CD4-positive, alpha-beta T cell treated with Interferon gamma for 1 hour (primary cell): ENCODE measurements around the gene YIF1A.
"Not testable (repeated sequence)": the region's sequence is repeated elsewhere in the genome, so short reads cannot be mapped to it uniquely, and the experiment has no call there.

Experiments
- DNase-seq: peaks from one replicate; pipeline ENCODE4 v3.0.0-alpha.2; 2020

YIF1A gene

DNA sequence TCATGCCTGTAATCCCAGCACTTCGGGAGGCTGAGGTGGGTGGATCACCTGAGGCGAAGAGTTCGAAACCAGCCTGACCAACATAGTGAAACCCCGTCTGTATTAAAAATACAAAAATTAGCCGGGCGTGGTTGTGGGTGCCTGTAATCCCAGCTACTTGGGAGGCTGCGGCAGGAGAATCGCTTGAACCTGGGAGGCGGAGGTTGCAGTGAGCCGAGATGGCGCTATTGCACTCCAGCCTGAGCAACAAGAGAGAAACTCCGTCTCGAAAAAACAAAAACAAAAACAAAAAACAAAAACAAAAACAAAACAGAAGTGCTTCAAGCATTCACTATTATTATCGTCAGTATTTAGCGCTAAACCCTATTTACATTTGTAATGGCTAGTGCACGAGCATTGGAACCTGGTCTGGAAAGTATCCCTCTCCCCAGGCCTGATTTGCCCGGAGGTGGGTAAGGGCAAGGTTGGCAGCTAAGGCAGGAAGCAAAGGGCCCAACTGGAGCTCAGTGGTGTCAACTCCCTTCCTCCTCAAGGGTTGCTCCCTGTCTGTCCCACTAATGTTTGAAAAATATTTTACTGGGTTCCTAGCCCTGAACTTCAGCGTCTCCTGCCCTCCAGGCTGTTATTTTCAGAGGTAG, 22.0 kb upstream of the YIF1A start:
- DNase-seq = not testable (repeated sequence)

DNA sequence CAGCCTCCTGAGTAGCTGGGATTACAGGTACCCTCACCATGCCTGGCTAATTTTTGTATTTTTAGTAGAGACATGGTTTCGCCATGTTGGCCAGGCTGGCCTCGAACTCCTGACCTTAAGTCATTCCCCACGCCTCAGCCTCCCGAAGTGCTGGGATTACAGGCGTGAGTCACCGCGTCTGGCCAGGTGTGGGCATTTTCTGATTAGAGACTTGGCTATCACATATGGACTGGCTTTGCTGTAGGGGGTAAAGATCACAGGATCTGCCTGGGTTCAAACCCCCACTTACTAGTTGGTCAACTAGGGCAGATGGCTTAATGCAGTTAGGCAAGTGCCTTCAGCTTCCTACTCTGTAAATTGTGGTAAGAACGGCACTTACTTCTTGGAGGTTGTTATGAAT, 21.4 kb upstream of the YIF1A start:
- no peak for DNase-seq

DNA sequence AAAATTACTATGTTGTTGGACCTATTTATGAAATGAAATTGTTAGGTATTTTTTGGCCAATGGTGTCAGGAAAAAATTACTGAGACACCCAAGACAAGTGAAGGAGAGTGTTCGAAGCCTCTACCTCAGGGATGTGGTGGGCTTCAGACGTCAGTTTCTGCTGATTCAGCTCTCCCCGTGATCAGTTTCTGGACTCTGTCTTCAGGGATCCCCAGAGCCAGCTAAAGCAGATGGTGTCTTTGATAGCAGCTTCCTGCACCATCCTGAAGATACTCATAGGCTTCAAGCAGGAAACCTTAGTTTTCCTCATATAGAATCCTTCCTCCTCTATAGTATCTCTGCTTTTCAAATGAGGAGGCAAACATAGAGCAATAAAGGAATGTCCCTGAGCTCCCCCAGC, 20.5 kb upstream of the YIF1A start:
- no peak for DNase-seq

DNA sequence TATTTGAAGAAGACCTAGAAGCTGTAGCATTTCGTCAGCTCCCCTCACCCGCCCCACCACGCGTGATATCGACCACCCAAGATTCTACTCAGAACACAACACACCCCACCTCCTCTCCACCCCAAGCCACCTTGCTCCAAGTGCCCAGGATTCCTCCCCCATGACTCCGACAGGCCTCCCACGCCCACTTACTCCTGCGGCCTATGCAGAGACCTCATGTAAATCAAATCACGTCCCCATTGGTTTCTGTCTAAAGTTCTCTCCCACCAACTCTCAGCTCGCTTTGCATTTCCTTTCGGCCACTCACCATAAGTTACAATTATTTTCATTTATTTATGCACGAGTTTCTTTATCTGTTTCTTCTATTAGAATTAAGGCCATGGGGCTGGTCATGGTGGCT, 13.7 kb upstream of the YIF1A start:
- no peak for DNase-seq

DNA sequence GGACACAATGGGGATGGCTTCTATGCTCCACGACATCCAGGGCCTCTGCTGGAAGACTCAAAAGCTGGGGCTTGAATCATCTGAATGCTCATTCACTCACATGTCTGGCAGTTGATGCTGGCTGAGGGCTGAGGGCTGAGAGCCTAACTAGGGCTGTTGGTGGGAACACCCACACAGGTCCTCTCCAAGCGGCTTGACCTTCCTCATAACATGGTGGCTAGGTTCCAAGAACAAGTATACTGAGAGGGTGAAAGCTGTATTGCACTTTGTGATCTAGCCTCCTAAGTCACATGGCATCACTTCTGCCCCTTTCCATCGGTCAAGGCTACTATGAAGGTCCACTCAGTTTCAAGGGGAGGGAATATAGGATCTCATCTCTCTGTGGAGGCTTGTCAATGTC, 10.2 kb upstream of the YIF1A start:
- DNase-seq = no peak

DNA sequence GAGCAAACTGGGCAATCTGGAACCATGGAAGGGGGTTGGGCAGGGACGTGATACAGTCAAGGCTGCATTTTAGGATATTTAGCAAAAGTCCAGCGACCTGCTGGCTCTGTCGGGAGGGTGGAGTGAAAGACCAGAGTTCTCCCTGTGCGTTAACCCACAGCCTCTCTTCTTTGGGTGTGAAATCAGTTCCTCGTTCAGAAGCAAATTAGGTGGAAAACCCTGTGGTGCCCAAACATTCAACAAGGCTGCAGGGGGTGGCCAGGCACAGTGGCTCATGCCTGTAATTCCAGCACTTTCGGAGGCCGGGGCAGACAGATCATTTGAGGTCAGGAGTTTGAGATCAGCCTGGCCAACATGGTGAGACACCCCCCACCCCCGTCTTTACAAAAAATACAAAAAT, 8.7 kb upstream of the YIF1A start:
- DNase-seq = no peak

DNA sequence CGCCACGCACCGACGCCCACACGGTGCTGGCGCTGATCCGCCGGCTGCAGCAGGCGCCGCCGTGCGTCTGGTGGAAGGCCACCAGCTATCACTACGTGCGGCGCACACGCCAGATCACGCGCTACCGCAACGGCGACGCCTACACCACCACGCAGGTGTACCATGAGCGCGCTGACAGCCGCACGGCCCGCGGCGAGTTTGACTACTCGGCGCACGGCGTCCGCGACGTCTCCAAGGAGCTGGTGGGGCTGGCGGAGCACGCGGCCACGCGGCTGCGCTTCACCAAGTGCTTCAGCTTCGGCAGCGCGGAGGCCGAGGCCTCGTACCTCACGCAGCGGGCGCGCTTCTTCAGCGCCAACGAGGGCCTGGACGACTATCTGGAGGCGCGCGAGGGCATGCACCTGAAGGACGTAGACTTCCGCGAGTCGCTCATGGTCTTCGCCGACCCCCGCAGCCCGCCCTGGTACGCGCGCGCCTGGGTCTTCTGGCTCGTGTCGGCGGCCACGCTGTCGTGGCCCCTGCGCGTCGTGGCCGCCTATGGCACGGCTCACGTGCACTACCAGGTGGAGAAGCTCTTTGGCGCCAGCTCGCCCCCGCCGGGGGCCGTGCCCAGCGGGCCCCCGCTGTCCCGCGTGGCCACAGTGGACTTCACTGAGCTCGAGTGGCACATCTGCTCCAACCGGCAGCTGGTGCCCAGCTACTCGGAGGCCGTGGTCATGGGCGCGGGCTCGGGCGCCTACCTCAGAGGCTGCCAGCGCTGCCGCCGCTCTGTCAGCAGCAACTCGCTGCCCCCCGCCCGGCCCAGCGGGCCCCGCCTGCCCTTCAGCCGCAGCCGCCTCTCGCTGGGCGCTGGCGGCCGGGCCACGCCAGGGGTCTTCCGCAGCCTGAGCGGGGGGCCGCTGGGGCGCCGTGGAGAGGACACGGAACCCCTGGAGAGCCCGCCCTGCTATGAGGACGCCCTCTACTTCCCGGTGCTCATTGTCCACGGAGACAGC, 6.0 kb upstream of the YIF1A start:
- no peak for DNase-seq

DNA sequence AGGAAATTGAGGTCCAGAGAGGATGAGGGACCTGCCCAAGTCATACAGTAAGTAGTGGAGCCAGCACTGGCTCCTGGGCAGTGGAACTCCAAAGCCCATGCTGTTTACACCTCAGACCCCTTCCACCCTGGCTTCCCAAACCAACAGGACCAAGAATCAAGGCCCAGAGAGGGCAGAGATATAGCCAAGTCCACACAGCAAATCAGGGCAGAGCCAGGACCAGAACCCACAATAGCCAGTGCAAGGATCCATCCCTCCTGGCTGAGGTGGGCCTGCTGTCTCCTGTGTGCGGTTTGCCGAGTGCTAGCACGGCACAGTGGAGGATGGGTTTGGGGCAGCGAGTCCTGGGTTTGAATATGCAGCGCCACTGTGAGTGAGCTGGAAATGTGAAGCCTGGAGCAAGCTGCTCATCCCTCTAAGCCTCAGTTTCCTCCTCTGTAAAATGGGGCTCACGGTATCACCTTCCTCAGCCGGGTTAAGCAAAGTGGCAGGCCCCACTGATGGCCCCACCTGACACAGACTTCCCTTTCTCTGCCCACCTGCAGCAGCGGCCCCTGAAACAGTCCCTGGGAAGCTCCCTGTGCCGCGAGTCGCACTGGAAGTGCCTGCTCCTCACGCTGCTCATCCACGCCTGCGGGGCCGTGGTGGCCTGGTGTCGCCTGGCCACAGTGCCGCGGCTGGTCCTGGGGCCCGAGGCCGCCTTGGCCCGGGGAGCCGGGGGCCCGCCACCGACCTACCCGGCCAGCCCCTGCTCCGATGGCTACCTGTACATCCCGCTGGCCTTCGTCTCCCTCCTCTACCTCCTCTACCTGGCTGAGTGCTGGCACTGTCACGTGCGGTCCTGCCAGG, 5.1 kb upstream of the YIF1A start:
- DNase-seq = no peak

DNA sequence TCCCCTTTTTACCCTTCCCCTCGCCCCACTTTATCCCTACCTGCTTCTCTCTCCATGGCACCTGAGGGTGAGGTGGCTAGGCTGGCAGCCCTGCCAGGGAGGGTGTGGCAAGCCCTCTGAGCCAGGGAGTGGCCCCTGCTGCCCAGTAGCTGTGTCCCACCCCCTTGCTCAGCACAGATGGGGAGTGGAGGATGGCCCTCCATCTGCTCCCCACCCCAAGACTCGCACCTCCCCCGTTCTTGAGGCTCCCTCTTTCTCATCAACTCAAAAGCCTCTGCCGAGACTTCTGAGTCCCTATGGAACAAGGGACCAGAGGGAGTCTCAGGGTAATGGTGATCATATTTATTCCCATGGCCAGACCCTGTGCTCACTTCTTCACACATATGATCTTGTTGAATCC, 4.4 kb upstream of the YIF1A start:
- no peak for DNase-seq

DNA sequence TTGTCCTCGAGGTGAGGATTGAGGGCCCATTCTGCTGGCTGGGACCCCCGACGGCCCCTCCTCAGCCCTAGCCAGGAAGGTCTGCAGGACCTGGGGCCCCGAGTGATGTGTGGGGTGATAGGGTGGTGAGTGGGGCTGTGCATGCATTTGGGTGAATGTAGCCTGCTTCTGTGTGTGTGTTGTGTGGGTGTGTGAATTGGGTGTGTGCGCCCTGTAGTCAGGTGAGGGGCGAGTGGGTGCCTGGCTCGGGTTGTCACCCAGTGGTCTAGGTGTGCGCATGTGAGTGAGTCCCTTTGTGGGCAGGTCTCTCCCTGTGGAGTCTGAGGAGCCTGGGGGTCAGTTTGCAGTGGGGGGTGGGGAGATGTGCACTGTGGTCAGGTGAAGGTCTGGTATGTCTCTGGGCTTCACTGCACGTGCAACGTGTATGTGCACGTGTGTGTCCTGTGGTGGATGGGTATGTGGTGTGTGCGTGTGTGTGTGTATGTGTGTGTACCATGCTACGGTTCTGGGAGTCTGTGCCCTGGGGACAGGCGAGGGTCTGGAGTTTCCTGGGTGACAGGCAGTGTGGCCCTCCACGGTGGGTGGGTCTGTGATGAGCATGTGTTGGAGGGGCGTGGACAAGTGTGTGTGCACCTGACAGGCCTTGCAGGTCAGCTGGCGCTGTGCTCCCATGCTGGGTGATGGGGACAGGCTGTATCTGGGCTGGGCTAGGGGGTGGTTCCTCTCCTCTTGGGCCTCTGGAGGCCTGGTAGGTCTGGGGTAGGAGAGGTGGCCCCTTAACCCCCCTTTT, 3.8 kb upstream of the YIF1A start:
- no peak for DNase-seq

DNA sequence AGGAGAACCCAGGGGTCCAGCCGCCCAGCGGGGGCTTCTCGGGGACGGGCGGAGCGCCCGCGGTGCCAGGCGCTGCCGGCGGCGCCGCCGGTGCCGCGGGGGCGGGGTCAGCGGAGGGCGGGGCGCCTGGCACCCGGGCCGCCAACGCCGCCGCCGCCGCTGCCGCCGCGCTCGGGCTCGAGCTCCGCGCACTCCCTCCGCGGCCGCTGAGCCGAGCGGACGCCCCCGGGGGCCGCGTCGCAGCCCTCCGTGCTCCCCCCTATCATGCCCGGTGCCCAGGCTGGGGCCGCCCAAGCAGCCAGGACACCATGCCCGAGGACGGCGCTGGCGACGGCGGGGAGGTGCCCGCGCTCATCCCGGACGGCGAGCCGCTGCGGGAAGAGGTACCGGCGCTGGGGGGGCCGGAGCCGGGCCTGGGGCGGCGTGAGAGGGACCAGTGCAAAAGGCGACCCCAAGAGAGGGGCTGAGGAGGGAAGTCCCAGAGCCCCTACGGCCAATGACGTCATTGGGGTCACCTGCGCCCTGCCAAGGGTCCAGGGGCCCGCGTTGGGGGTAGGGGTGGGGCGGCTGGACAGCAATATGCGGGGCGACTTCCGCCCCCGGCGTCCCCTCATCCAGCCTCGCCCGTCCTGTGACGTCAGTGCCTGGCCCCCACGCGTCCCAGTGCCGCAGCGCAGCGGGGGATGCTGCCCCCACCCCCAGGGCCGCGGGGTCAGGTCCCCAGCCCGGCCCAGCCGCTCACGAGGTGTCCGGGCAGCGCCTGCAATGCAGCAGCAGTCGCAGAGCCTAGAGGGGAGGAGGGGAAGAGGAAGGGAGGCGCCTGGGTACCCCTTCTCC, 3.0 kb upstream of the YIF1A start, which contains the start of gene TMEM151A:
TMEM151A (plus strand) TSS at position 189 of the 837 bp plus-strand sequence; CDS start at position 309, 120 bp downstream.
- DNase-seq = no peak

DNA sequence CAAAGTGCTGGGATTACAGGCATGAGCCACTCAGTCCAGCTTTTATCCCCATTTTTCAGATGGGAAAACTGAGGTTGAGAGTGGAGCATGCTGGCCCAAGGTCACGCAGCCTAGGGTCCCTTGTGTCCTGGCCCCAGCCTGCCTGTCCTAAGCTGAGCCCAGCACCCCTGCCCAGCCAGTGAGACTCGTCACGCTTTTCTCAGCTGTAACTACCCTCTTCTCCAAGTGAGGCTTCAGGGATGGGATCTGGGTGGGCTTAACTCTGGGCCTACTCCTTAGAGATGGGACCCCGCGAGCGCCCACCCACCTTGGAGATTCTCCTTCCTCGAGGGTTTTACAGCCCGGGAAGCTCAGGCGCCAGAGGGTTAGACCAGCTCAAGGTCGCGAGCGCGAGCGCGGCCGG, 2.4 kb upstream of the YIF1A start:
- no peak for DNase-seq

DNA sequence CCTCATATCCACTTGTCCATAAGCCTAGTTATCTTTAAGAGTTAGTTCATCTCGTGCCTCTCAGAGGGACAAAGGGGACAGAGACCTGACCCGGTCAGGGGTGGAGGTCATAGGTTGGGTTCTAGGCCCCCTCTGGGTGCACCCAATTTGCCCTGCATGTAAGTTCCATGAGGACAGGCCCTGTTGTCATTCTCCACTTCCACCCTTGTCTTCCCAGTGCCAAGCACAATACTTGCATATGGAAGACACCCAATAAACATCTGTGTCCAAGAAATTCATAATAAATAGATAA, 1.3 kb upstream of the YIF1A start:
- DNase-seq = no peak

DNA sequence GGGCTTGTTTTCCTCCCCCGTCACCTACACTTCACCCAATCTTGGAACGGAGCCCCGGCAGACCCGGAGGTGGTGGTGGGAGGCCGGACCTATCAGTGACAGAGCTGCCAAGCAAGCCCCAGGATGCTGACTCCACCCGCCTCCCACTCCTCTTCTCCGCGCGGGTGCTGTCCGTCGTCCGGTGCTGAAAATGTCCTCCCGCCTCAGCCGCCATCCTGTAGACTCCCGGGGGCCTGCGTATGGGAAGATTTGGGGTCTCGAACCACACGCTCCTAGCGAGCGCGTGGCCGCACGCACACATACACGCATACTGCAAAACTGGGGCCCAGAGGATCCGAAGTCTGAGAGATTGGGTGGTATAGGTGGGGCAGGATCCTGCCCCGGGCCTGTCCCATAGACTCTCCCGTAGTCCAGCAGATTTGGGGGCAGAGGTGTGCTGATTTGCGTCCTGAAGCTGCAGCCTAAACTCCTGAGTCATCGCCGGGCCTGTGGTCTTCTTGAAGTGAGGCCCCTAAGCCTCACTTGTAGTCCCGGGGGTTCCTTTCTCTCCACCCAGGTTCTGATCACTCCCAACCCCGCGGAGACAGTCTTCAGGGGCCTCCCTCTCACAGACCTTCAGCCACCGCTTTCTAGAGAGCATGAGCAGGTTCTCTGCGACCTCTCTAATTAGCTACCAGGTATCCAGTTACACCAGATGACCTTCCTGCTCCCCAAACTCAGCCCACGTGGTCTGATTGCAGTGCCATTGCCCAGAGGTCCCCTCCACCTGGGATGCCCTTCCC, 796 bp upstream of the YIF1A start:
- DNase-seq = no peak

DNA sequence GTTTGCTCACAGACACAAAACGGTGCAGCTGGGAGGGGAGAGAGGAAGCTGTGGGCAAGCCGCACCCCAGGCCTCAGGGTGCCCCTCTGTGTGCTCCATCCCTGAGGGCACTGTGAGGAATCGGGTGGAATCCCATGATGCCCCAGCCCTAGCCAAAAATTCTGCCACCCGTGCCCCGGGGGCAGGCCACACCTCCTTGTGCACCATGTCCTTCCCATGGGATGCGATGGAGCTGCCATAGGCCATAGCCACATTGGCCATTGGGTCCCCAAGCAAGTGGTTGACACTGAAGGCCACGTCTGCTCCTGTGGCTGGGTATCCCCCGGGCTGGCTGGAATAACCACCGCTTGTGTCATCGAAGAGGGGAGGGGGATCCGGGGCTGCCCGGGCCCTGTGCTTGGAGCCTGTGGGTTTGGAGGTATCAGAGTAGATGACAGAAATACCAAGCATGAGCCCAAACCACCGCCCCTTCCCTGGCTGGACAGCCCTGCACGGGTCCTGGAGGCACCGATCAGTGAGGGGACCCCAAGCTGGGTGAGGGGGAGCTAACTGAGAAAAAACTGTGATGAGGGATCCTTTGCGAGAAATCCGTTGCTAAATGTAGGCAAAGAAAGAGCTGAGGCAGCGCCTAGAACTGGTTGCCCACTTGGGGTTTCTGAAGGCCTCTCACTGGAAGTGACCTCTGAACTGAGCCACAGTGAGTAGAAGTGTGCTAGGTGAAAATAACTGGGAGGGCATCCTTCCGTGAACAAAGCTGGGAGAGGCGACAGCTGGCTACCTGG, 863 bp downstream of the YIF1A start:
- DNase-seq = no peak

DNA sequence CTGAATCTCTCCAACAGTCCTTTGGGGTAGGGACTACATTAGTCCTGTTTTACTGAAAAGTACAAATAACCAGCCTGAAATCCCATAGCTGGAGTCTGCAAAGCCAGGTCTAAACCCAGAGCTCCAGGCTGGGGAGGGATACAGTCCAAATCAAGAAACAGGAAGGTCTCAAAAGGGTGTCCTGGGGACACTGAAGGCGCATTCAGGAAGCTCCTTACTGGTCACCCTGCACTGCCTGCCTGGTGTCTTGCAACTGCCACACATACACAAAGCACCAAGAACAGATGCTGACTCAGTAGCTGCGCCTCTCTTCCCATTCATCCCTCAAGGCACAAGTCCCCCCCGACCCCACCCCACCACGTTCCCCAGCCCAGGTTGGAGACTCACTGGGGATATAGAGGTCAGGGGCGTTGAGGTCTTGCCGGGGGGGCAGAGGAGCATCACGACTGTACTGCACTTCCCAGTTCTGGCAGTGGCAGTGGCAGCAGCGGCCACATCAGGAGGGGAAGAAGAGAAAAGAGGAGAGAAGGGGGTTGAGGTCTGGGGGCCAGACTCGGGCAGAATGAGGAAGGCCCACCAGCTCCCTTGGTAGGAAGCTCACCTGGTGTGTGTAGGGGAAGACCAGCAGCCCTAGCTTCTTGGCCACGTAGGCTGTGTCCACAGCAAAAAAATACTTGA, 1.6 kb downstream of the YIF1A start:
- no peak for DNase-seq

DNA sequence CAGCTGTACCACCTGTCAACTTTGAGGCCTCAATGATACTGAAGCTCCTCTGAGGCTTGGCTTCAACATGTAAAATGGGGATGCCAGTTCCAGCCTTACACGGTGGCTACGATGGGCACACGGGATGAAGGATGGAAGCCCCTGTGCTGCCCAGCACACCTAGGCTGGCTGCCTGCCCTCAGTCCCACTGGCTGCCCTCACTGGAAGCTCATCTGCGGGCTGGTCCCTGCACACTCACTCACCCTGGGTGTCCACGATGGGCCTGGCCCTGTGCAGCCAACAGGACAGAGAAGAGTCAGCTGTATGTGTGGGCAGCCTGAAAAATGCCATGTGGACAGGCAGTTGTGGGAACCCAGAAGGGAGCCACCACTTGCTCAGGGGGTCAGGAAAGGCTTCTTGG, 2.2 kb downstream of the YIF1A start:
- DNase-seq = no peak

DNA sequence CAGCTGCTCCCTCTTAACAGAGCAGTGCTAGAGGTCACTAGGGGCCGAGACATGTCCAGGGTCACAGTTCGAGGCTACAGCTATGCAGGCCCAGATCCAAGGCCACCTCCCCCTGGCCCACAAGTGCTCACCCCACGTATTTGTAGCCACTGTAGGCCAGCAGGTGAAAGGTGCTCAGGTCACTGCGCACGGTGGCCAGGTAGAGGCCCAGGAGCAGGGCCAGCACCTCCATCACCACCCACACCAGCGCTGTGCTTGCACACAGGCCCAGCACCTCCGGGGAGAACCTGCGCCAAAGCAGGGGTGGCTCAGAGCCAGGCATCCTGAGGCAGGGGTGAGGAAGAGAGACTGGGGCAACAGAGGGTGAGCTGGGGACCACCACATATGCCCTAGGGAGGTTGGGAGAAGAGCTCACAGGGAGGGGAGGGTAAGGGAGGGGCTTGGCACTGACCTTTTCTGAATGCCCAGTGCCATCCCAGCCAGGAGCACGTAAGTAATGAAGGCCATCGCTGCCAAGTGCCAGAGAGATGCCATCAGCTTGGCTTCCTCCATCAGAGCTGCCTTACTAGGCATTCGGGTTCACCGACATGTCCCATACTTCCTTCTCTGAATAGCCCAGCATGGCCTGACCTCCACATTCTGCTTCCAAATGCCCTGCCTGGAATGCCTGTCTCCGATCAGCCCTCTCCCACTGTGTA, 3.5 kb downstream of the YIF1A start:
- no peak for DNase-seq
